Suprapubic skin (tissue), 4 donors: ENCODE measurements around the gene EPHB6. TPM values are rescaled to one million over a fixed set of nuclear protein-coding genes. Genes with fewer than 3 reads are reported as not detected.

Experiments
- DNase-seq, 2 donors: peaks; one replicate each; pipeline ENCODE4 v3.0.0-alpha.2; 2019; ENCODE audit warnings: low spot score in 2 of 2
- H3K27ac ChIP-seq: fragments of 200-600 bp; sonication (generic); one replicate; pipeline ENCODE4 v1.5.1; 2019
- H3K27me3 ChIP-seq: fragments of 200-600 bp; sonication (generic); one replicate; pipeline ENCODE4 v1.5.1; 2019
- H3K36me3 ChIP-seq: fragments of 200-600 bp; sonication (generic); one replicate; pipeline ENCODE4 v1.5.1; 2019
- H3K4me1 ChIP-seq: fragments of 200-600 bp; sonication (generic); one replicate; pipeline ENCODE4 v1.5.1; 2019
- H3K4me3 ChIP-seq: fragments of 200-600 bp; sonication (generic); one replicate; pipeline ENCODE4 v1.5.1; 2019; ENCODE audit warnings: mild to moderate bottlenecking
- H3K9me3 ChIP-seq: fragments of 200-600 bp; sonication (generic); one replicate; pipeline ENCODE4 v1.5.1; 2019
- CTCF ChIP-seq, 2 donors: fragments of 200-600 bp in 1 of 2; fragments of 450-650 bp in 1 of 2; sonication (generic) in 1 of 2; IDR thresholded peaks; one replicate each; pipeline ENCODE4 v1.5.1; 2016 to 2019; ENCODE audit warnings: antibody characterized with exemption in 2 of 2, mild to moderate bottlenecking in 1 of 2, moderate library complexity in 1 of 2
- EP300 ChIP-seq: sonication (generic); formaldehyde crosslinking; IDR thresholded peaks from one replicate; pipeline ENCODE4 v1.6.1; 2017; ENCODE audit warnings: antibody characterized with exemption
- POLR2A ChIP-seq, 2 donors: fragments of 450-650 bp; IDR thresholded peaks; one replicate each; pipeline ENCODE4 v1.6.1; 2017; ENCODE audit warnings: antibody characterized with exemption in 2 of 2, mild to moderate bottlenecking in 2 of 2, moderate library complexity in 2 of 2
- POLR2AphosphoS5 ChIP-seq, 3 donors: sonication (generic); formaldehyde crosslinking; IDR thresholded peaks; one replicate each; pipeline ENCODE4 v1.6.1; 2017; ENCODE audit warnings: antibody characterized with exemption in 3 of 3
- WGBS: methylation state at CpG from one replicate; pipeline ENCODE4 v1.1.5; 2018; 5-methylcytosine and 5-hydroxymethylcytosine counted together
- total RNA-seq, 4 donors: library from RNA; depleted of rRNA; stranded (reverse); fragments of >200 nt; gene quantifications; one replicate each; pipeline ENCODE4 v1.1.0, GENCODE V29; 2016

EPHB6 gene
- total RNA-seq, 4 donors from 2014 or later, result 207 to 299 (median 258) TPM

GRCh38 chr7:142865766-142866165 is 10.9 kb downstream of the EPHB6 start:
- Histone ChIP-seq H3K9me3 (no peaks in the 10 kb centered on the region), H3K36me3 (peaks cover 56% of the 10 kb centered on the region), H3K4me3 (no peak overlapping the region), H3K27ac (no peak overlapping the region), H3K27me3 (no peaks in the 10 kb centered on the region), H3K4me1 (peaks cover 19% of the 10 kb centered on the region)
- WGBS, result 71% methylated on average over 9 of the region's 13 CpGs
- TF ChIP-seq POLR2AphosphoS5 (IDR thresholded peaks at IDR 0.05), result no peak
- no peak for TF ChIP-seq CTCF (IDR thresholded peaks at IDR 0.05)
- no peak for TF ChIP-seq EP300
- no peak for TF ChIP-seq POLR2A (IDR thresholded peaks at IDR 0.05)
- no peak for DNase-seq

- Histone ChIP-seq H3K9me3 (no peaks in the 10 kb centered on the region), H3K4me3 (no peak overlapping the region), H3K4me1 (peaks cover 19% of the 10 kb centered on the region), H3K36me3 (peaks cover 61% of the 10 kb centered on the region), H3K27me3 (no peaks in the 10 kb centered on the region), H3K27ac (no peak overlapping the region)
- WGBS, result 68% methylated on average over 7 of the region's 18 CpGs
- no peak for DNase-seq
- TF ChIP-seq POLR2A (IDR thresholded peaks at IDR 0.05) (no peak), CTCF (IDR thresholded peaks at IDR 0.05) (peak in 1 of 2 donors; percentile 52)
Measured at GRCh38 chr7:142866361-142867096, 11.7 kb downstream of the EPHB6 start.

- Histone ChIP-seq H3K36me3 (peaks cover 64% of the 10 kb centered on the region), H3K27me3 (no peaks in the 10 kb centered on the region)
Measured at GRCh38 chr7:142867097-142867378, 12.2 kb downstream of the EPHB6 start.

GRCh38 chr7:142867398-142868187 is 12.7 kb downstream of the EPHB6 start:
- Histone ChIP-seq H3K27ac (no peak overlapping the region), H3K36me3 (peaks cover 62% of the 10 kb centered on the region), H3K4me3 (no peak overlapping the region), H3K27me3 (no peaks in the 10 kb centered on the region), H3K4me1 (peaks cover 19% of the 10 kb centered on the region), H3K9me3 (no peaks in the 10 kb centered on the region)
- TF ChIP-seq POLR2A (IDR thresholded peaks at IDR 0.05) (no peak), EP300 (no peak), POLR2AphosphoS5 (IDR thresholded peaks at IDR 0.05) (no peak), CTCF (IDR thresholded peaks at IDR 0.05) (no peak)
- WGBS, result 84% methylated on average over 16 of the region's 18 CpGs
- no peak for DNase-seq

More at GRCh38 chr7:142867097-142867378, 12.2 kb downstream of the EPHB6 start:
- TF ChIP-seq POLR2AphosphoS5 (IDR thresholded peaks at IDR 0.05) (no peak), EP300 (no peak), POLR2A (IDR thresholded peaks at IDR 0.05) (no peak), CTCF (IDR thresholded peaks at IDR 0.05) (no peak)
- no peak overlapping the region for H3K4me3 ChIP-seq
- 69% methylated on average over 4 of the region's 4 CpGs for WGBS
- peaks cover 19% of the 10 kb centered on the region for H3K4me1 ChIP-seq
- H3K9me3 ChIP-seq, result no peaks in the 10 kb centered on the region
- H3K27ac ChIP-seq, result no peak overlapping the region
- DNase-seq, result no peak

- Histone ChIP-seq H3K4me1 (peaks cover 19% of the 10 kb centered on the region), H3K27ac (no peak overlapping the region), H3K9me3 (no peaks in the 10 kb centered on the region), H3K4me3 (no peak overlapping the region), H3K27me3 (no peaks in the 10 kb centered on the region), H3K36me3 (peaks cover 54% of the 10 kb centered on the region)
- 90% methylated on average over 14 of the region's 31 CpGs for WGBS
- no peak for DNase-seq
- no peak for TF ChIP-seq POLR2A (IDR thresholded peaks at IDR 0.05)
- no peak for TF ChIP-seq CTCF (IDR thresholded peaks at IDR 0.05)
- no peak for TF ChIP-seq EP300
- TF ChIP-seq POLR2AphosphoS5 (IDR thresholded peaks at IDR 0.05), result no peak
Measured at GRCh38 chr7:142868188-142868985, 13.5 kb downstream of the EPHB6 start.
